HG03558 (cell line): ENCODE results near the gene COPS7B.

ENCODE experiments used
- ATAC-seq: cut with Tn5 transposase; IDR thresholded peaks from one replicate; pipeline ENCODE4 v1.9.1; 2021; ENCODE audit warnings: moderate number of reproducible peaks; ENCODE audit not compliant: unreplicated experiment; ENCODE audit errors: extremely low read depth

COPS7B gene

DNA sequence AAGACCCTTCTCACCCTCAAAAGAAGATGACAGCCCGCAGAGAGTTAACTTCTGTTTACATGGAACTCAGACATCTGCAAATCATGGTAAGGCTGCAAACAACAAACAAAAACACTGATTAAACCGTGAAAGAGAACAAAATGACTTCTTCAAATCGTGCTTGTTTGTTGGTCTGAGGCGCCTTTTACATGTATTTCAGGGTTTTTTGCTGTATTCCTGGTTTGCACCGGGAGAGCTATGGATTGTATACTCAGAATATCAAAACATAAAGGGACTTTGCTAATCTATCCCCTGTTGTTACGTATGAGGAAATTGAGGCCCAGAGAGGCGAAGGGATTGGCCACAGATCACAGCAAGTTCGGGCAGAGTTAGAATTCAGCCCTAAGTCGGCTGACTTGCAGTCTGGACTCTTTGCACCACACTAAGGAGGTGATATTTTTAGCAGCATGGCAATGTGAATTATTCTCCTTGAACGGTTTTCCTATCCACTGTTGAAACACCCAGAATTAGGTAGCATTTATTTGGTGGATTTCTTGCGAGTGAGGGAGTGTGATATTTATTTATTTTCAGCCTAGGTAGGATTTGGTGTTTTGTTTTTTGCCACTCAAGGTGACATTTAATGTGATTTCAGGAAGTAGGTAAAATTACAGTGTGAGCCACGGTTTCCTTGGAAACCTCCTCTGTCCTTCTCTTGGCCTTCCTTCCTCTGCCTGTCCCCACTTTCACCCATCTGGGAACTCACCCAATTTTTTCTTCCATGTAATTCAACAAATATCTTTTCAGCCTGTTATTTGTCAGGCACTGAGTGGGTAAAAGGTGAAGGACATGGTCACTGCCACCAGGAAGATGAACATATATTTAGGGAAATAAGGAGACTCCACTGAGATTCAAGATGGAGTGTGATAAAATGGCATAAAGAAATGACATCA is 4.2 kb upstream of the COPS7B start:
- ATAC-seq: no peak

DNA sequence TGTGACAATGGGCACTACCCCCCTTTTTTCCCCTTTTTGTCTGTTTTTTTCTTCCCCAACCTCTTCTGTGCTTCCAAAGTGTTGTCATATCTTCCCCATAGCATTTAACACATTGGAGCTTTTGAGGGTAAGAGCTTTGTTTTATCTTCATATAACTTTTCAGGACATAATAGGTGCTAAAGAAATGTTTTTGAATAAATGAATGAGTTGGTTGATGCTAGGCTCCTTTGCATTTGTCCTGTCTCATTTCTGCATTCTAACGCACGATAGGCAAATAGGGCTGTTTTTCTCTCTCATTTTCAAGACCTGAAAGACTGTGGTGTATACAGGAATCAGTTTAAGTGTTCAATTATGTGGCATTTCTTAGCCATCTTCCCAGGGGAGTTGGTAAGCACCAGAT is 832 bp upstream of the COPS7B start:
- no peak for ATAC-seq

DNA sequence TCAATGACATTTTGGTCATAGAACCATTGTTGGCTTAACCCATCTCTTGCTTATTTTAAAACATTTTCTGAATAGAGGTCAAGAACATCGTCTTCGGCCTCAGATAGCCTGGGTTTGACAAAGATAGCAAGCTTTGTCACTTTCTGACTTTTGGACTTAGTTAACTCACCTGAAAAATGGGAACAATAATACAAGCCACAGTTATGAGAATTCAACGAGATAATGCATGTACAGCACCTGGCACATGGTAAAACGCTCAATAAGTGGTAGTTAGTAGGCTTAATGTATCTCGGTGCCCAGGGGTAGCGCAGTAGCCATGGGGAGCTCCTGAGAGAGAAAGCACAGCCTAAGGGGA is 446 bp upstream of the COPS7B start:
- ATAC-seq: no peak

DNA sequence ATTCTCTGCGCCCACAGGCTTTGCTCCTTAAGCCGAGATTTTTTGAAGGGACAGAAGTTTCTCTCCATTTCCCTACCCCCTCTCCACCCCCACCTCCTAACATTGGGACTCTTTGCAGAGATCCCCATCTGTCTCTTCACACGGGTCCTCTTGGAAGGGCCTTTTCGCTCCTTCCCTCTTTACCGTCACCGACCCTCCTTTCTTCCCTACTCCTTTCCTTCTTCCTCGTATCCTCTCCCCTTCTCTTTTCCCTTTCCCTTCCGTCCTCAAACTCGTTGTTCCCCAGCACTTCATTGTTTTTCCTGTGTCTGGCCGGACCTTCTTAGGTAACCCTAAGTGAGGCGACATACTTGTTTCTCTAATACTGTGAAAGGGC is 660 bp downstream of the COPS7B start:
- no peak for ATAC-seq

DNA sequence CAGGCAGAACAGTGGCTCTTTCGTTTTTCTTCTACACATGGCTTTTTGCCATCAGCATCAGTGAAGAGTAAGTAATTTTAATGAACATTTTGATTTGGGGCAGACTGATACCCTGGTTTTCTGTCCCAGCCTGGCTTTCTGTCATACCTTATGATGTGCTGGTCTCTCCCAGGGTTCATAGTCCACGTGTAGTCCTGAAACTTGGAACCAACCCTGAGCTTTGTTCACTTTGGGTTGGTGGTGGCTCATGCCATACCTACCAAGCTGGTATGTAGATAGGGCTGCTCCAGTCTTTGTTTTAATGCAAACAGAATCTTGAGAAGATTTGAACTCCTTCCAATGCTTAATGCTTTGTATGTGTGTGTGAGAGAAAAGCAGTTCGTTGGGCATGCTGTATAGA is 4.9 kb downstream of the COPS7B start:
- no peak for ATAC-seq

DNA sequence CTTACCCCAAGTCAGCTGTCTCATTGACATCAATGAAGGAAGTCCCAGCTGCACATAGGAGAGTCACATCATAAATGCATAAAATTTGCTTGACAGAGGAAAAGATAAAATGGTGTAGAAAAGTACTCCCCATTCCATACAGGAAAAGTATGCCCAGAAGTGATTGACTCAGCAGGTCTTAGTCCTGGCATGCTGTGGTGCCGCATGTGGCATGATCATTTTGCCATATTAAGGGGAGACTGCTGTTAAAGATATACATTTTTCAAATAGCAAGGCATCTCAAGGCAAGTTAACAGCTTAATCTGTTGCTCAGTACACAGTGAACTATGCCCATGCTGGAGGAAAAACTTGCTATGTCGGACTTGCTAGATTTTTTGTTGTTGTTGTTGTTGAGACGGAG is 8.1 kb downstream of the COPS7B start:
- no peak for ATAC-seq

DNA sequence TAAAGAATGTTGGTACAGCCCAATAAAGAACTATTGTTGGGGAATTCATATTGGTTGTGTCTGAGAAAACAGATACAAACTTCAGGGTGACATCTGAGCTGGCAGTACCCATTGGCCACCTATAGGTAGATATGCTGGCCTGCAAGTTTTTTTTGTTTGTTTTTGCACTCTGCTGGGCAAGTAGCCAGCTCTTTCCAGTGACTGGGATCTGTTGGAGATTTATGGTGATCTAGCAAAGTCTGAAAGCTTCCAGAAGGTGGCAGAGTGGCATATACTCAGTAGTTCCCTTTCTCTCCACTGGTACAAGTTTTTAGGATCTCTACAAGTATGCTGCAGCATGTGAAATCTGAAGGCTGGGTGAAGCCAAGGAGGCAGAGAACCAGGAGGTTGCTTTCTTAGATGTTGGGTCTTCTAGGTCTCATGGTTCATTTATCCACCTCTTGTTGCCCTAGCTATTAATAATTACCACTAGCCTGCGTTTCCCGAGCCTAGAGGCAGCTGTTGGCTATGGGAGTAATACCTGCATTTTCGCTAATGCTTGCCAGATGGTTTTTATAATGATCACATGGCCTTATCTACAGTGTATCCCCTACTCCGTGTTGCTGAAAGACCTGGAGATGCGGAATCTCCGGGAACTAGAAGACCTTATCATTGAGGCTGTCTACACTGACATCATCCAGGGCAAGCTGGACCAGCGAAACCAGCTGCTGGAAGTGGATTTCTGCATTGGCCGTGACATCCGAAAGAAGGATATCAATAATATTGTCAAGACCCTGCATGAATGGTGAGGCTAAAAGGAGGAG is 9.5 kb downstream of the COPS7B start:
- no peak for ATAC-seq

DNA sequence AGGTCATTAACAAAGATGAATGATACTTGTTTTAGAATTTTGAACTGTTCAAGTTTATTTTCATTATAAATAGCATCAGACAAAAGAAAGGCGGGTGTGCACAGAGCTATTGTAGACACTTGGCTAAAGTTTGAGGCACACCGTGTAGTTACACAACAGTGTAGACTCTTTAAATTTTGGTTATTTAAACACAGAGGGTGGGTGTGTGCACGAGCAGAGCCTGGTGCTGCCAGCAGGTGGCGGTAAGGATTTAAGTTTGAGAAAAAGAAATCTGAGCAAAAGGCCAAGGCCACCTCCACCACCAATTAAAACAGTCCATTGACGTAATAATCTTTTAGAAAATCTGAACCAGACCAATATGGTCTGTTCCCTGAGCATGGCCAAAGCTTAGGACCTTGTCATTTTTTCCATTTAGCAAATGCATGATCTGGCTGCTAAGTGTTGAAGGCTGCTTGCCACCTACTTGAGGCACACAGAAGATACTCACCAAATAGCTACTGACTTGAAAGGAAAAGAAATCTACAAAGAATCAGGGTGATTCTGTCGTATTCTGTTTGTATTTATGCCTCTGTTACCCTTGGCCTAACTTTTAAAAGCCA is 14.3 kb downstream of the COPS7B start:
- no peak for ATAC-seq

DNA sequence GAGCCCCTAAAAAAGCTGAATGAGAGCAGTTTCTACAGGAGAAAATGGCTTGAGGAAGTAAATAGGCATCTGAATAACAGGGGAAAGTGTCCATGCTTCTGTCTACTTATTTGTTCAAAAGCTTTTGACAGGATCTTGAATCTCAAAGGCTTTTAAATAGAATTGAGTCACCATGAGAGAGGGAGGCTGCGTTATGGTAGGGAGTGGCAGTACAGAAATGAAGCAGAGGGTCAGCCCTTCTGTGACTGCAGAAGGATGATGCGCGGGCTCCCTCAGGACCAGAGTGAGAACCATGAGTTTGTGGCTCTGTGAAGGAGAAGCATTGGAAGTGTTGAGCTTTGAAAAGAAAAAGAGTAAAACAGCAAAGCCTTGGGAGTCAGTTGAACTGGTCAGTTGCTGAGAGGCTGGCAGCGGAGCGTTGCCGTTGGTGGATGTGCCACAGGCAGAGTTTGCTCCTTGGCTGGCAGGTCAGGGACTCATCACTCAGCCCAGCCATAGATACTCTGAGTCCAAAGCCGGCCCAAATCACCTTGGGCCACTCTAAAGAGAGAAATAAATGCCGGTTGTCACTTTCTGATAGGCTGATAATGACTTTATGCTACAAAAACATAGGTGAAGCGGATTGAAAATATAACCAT is 17.4 kb downstream of the COPS7B start:
- no peak for ATAC-seq

DNA sequence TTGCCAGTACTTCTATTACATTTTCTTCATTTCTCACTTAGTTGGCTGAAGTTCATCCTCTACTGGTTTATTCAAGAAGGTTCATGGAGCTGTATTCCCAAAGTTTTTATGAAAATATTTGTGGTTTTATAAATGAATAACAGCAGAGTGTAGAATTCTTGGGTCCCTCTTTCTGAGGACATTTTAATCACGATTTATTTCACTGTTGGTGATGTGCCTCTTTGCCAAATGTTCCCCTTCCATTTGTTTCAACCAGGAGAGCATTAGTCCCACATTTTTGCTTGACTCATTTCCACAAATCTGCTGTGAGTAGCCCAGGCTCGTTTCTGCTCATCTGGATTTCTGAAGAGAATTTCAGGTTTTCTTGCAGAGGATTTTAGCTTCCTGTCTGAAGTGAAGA is 20.8 kb downstream of the COPS7B start:
- no peak for ATAC-seq

DNA sequence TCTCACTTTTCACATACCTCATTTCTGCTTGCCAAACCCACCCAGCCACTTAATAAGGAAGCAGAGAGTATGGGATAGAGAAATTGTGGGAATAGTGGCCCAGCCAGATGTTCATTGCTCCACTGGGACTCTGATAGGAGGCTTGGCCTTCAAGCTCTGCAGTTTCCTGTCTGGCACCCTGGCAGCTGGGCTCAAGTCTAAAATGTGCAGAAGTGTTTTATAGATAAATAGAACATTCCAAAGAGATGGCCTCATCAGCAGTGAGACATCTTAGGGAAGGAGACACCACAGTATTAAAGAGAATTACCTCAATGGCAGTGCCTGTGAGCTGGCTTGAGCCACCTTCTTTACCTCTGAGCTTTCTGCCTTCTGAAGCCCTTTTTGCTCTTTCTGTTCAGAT is 24.7 kb downstream of the COPS7B start:
- ATAC-seq: no peak

DNA sequence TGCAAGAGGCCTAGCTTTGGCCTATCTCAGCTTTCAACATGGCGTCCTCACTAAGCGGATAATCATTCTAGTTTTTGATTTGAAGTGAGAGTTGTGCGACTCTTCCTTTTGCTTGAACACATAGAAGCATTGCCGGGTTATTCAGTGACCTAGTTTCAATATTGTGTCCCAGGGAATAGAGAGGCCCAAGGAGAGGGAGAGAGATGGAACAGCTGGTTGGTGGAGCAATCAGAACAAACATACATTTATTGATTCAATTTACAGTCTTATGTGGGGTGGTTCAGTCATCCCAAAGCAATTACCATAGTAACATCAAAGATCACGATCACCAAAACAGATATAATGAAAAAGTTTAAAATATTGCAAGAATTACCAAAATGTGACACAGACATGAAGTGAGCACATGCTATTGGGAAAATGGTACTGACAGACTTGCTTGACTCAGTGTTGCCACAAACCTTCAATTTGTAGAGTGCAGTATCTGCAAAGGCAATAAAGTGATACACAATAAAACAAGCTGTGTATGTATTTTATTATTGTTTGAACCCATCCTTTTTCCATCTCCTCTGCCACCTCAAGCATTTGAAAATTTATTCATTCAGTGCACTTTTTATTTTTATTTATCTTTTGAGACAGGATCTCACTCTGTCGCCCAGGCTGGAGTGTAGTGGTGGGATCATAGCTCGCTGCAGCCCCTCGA is 30.2 kb downstream of the COPS7B start:
- no peak for ATAC-seq

DNA sequence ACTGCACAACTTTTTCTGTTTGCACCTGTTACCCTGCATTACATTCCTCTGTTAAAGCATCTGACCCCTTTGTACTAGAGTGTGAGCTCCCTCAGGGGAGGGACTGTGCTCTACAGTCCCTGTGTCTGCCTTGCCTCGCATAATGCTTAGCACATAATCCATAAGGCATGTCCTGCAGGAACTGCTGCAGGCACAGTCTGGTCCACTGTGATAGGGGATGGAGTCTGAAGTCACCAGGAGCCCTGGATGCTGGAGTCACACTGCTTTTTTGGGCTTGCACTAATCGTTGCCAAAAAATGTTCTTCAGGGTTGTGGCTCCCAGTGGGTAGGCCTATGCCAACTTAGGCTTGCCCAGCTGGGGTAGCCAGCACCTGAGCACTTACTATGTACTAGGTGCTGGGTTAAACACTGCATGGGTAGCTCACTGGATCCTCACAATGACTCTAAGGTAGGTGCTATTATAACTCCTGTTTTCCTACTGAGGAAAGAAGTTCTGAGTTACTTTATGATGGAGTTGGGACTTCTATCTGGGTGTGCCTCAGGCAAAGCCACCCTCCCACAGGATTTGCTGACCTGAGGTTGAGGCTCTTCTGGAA is 33.3 kb downstream of the COPS7B start:
- ATAC-seq: no peak

DNA sequence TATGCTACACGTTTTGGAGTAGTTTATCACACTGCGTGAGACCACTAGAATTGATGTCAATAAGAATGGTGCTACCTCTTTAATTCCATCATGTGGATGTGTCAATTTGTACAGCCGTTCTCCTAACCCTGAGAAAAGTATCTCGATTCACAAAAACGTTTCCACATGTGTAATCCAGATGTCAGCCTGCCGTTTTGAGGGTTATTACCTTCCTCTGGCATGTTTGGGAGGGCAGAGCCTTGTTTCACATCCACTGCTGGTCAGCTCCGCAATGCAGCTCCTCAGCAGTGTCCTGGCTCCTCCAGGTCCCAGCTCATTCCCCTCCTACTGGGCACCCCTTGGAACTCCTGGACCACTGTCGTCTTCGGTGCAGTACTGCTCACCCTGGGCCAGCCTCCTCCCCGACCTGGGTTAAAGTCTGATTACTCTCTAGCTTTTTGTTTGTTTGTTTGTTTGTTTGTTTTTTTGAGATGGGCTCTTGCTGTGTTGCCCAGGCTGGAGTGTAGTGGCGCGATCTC is 34.6 kb downstream of the COPS7B start:
- ATAC-seq: no peak

DNA sequence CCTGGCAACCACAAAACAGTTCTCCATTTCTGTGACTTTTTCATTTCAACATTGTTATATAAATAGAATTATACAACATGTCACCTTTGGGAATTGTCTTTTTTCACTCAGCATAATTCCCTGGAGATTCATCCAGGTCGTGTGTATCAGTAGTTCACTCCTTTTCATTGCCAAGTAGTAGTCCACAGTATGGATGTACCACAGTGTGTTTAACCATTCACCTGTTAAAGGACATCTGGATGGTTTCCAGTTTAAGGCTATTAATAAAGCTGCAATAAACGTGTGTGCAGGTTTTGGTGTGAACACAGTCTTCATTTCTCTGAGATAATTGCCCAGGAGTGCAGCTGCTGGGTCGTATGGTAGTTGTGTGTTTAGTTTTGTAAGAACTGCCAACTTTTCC is 35.7 kb downstream of the COPS7B start:
- no peak for ATAC-seq

DNA sequence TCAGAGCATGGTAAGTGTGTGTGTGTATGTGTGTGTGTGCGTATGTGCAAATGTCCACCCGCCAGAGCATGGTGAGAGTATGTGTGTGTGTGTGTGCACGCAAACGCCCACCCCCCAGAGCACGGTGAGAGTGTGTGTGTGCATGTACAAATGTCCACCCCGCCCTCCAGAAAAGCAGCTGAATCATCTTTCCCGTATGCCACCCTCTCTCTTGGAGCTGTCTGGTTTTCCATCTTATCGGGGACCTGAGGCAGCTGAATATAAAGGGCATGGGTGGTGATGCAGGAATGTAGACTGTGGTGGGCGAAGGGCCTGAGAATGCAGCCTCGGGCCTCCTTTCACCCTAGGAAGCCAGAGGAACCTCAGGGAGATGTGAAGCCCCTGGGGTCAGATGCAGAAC is 66.9 kb downstream of the COPS7B start:
- no peak for ATAC-seq

DNA sequence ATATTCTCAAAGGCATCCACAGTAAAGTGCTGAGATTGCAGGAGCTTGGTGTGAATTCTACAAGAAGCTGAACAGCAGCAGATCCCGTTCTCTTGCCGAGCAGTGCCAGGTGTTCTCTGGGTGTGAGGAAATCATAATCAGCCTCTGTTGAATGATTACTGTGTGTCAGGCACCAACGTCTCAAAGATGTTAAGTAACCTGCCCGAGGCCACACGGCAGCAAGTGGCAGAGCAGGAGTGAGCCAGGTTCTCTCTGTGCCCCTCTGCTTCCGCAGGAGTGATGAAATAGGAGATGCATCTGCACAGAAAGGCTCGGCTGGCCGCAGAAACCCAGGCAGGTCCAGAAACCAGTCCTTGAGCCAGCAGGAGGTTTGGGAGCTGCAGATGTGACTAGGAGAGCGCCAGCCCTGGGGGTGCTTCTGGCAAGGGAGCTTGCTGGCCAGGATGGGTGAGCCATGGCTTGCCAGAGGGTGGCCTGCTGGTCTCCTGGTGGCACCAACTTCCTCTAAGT is 68.4 kb downstream of the COPS7B start:
- no peak for ATAC-seq

DNA sequence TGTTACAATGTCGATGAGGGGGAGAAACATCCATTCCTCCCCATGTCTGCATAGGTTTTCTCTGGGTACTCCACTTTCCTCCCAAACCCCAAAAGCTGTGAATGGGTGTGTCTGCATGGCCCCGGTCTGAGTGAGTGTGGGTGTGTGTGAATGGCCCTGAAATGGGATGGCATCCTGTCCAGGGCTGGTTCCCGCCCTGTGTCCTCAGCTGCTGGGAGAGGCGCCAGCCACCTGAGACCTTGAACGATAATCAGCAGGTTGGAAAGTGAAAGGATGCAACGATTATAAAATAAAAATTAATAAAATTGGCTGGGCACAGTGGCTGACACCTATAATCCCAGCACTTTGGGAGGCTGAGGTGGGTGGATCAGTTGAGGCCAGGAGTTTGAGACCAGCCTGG is 70.7 kb downstream of the COPS7B start:
- no peak for ATAC-seq
